ENCODE measurements around the gene FAM13A.

Gene FAM13A

GRCh38 chr4:88738180-88738579 is 318.8 kb downstream of the FAM13A start:
- DNase-seq: no peak

GRCh38 chr4:88737307-88737941 is 319.6 kb downstream of the FAM13A start:
- DNase-seq: no peak

- no peak for DNase-seq
These were observed 320.7 kb downstream of the FAM13A start for GRCh38 chr4:88736264-88736663.

GRCh38 chr4:88735564-88735963 is 321.4 kb downstream of the FAM13A start:
- no peak for DNase-seq

DNA sequence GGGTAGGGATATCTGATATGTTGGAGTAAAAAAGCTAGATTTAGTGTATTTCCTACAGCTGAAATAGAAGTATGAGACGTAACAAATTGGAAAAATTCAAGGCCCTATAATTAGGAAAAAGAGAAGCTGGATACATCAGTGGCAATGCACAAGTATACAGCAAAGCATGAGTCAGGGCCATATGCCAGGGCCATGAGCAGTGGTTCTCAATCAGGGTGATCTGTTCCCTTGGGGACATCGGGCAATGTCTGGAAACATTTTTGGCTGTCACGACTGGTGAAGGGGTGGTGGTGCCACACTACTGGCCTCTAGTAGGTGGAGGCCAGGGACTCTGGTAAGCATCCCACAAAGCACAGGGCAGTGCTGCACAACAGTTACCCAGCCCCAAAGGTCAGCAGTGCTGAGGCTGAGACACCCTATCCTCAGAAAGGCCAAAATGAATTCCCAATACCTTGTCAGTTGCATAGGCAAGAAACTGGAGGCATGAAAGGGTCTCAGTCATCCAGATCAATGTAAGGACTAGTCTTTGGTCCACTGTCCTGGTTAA is 322.5 kb downstream of the FAM13A start:
- no peak for DNase-seq

DNA sequence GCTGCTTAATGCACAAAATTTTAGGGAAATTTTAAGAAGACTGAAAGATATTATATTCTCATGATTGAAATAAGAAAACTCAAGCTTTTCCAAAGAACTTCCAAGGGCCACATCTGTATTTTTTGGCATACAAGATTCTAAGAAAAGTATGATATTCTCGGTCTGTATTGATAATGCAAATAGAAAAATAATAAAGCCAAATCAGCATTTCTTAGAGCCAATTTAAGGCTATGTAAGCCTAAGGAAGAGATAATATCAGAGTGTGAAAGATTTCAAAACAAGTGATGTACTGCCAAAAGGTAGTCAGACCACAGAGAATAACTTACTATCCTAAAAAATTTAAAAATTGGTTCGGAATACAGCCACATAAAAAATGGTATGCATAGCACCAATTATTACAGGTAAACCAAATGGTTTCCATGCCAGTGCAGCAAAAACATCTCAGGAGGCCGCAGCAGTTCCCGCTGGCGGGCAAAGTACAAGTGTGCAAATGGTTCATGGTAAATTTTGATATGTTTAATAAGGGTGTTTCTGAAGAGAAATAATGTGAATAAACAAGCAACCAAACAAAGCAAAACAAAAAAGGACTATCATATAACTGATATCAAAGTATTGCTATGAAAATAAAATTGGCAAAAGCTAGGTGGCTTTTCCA is 324.1 kb downstream of the FAM13A start:
- no peak for DNase-seq

- no peak for DNase-seq
These were observed 325.6 kb downstream of the FAM13A start for GRCh38 chr4:88731381-88731780.

DNA sequence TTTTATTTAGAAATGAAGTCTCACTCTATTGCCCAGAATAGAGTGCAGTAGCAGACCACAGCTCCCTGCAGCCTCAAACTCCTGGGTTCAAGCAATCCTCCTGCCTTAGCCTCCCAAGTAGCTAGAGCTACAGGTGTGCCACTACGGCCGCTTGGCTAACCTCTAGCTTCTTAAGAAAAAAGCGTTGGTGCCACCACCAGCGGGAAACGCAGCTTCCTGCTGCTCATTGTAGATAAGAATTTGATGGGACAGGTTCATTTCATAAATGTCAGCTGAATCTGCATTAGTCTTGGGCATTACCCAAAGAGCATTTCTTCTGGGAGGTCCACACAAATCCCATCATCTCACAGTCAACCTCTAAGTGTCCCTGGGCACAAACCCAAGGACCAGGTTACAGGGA is 326.2 kb downstream of the FAM13A start:
- DNase-seq: no peak

GRCh38 chr4:88729146-88729760 is 327.7 kb downstream of the FAM13A start:
- no peak for DNase-seq

DNA sequence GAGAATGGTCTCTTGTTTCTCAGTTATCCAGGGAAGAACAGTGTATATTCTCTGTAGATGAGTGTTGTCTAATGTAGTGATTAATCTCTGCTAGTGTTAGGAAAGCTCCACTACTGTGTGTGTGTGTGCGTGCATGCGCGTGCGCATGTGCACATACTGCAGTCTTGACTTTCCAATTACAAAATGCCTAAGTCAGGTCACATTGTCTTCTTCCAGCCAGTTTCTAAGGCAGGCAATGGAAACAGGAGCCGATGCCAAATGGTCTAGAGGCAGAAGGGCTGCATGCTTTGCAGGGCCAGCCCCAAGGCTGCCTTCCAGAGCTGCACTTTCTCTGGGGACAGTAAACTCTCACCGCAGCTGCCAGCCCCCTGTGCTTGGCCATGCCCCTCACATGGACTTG is 328.8 kb downstream of the FAM13A start:
- DNase-seq: no peak

DNA sequence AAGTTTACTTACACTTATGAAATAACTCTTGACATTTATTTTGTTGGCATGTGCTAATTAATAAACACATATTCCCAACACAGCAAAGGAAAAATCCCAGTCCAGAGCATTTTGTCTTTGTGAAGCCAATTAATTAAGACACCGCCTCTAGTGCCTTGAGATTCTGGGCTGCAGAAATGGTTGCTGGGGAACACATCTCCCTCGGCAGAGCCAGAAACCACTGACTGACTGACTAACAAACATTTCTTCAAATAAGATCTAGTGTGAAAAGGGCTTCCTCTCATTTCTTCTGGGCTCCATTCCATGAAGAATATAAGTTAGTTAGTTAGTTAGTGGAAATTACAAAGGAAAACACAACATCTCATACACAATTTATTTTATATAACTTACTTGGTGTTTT is 331.0 kb downstream of the FAM13A start:
- DNase-seq: no peak

DNA sequence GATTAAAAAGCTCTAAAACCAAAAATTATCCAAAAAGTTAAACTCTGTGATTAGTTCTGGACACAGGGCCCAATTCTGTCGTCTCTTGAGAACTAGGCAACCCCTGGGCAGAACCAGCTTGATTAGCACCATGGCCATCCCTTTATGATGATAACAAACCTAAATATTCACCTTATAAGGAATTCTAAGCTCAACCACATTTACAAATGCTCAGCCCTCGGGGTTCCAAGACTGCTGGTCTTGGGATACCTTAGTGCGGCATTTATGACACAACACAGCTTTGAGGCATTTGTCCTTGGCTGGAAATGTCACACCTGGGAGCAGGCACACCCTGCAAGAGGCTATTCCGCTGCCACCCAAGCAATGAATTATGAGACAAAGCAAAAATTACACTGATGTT is 331.8 kb downstream of the FAM13A start:
- DNase-seq: no peak

DNA sequence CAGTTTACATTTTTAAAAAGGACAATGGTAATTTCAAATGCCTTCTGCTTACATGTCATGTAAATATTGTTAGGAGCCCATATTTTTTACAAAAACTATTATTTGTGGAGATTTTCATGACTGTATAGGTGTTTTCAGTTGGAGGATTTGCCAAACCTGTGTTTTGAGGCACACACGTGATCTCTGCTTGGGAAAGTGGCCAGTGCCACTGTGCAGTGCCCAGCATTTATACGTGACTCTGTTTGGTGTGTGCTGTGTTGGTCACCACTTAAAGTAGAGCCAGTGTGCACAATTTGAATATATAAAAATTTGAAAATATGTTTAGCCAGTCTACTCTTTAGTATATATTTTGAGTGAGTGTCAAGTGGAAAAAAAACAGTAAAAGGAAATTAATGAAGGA is 332.6 kb downstream of the FAM13A start:
- DNase-seq: no peak

DNA sequence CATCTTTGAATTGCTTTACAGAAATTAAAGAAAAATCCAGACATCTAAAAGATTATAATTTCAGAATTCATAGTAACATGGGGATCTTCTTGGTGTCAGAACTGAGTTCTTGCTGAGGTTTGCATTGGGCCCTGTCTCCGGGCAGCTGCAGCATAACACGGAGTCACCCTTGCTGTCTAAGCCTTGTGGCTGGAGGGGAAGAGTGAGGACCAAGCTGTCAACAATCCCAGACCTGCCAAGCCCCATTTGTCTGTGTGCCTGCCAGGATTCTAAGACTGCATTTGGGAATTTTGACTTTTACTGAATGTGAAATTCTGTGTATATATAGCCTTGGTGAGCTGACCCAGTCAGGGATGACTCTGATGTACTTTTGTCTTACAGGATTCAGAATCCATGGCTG is 334.2 kb downstream of the FAM13A start:
- no peak for DNase-seq

DNA sequence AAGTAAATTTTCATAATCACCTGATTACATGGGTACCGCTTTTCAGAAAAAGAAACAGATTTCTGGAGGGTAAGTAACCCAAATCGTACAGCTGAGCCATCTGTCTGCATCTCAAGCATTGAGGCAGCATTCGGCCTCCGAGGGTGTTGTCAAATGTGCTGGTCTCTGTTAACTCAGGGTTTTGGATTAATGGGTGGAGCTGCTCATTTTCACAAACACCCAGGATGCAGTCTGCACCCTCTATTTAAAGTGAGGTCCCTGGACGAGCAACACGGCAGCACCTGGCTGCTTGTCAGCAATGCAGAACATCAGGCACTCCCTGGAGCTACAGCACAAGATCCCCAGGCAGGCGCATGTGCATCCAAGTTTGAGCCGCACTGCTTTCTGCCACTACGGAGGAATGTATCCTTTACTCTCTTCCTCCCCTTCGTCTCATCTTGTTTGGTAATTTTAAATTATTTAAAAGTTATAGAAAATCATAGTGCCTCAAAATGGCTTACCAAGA is 334.7 kb downstream of the FAM13A start:
- DNase-seq: no peak

DNA sequence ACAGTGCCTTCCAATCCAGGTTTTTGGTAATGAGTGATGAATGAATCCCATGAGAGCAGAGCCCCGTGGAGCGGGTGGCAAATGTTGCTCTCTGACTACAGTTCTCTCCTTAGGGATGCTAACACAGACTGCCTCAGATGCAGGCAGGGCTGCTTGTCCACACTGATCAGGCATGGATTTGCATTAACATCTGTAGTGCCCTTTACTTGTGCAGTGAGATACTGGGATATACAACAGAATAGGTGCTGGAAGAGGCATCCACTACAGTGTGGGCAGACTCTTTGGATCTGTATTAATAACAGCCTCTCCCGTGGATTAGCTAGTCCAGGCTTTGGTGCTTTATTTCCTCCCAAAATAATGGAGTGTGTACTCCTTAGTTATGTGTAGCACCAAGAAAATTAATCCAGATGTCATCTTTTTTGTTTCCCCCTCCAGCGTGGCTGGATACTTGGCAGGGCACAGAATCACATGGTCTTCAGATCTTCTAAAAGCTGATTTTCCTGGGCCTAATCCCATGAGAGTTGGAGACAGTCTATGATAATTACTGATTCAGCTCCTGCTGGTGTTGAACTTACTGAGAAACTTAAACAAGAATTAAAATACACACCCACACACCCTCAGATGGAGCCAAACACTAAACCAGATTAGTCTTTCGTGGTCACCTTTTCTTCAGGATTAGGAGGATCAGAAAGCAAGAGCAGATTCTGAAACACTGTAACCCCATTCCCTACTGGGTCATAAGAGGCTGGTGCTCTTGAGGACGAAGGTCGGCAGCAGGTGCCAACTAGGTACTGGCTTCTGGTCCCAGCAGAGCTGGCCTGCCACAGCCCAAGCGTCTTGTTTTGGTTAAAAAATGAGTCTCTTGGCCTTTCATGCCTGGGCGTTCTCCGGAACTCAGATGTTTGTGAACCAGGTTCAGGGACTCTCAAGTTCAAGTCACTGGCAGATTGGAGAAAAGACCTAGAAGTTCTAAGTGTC is 336.2 kb downstream of the FAM13A start:
- DNase-seq: no peak

GRCh38 chr4:88719381-88719780 is 337.6 kb downstream of the FAM13A start:
- DNase-seq: no peak

DNA sequence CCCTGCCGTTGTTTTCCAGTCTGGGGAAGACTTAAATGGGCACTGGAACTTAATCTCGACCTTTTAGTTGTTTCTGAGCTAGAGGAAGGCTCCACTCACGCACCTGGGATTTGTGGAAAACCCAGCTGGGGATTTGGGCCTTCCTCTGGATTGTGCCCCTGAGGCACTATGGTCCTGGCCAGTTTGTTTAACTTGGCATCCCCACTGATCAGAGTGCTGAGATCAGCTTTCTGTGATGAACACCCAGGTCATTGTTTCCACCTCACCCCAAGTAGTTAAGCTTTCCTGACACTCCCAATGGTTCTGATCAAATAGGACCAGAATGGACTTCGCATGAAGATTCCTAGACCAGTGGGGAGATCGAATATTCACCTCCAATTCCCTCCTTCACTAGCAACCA is 338.9 kb downstream of the FAM13A start:
- no peak for DNase-seq

- no peak for DNase-seq
These were observed 343.2 kb downstream of the FAM13A start for GRCh38 chr4:88713782-88714181.

DNA sequence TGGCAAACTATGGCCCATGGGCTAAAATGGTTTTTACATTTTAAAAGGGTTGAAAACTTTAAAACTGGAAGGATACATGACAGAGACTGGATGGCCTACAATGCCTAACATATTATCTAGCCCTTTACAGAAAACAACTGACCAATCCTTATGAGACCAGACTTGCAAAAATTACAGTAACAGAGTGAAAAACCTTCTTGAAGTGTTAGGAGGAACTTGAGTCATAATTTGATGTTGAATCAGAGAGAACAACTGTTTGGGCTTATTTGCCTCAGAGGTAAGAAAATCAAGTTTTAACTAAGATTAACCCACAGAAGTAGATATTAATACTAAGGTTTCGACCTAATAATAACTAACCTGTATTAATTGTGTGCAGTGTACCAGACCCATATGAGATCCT is 347.0 kb downstream of the FAM13A start:
- no peak for DNase-seq

GRCh38 chr4:88706574-88706973 is 350.4 kb downstream of the FAM13A start:
- DNase-seq: peak; percentile 42 to 43

DNA sequence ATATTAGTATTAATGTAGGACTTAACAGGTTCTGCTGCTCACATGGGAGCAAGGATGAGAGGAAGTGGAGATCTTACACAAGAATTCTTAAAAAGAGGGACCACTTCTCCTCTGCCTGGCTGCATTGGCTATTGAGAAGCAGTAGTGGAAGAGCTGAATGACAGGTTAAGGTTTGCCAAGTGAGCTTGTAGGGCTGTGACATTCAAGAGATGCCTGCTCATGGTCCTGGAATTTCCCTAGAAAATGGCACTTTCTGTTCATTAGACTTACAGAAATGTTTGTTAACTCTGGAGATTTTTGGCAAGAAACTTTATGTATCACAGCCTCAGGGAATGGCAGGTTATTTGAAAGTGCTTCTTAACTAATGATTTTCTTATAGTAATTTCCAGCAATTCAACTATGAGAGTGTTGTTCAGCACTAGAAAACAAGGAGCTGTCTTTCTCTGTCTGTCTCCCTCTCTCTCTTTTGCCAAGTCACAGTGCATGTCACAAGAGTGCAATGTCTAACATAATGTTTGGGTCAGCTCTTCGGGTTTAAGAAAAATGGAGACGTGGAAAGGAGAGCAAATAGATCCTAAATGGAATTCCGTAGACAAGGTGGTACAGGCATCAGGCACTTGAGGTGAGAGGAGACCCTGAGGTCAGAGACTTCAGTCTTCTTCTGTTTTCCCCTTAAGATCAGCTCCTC is 351.0 kb downstream of the FAM13A start:
- DNase-seq: no peak
